Muscle of back (tissue), 11 donors: ENCODE data around the gene STRN. TPM values are rescaled to one million over a fixed set of nuclear protein-coding genes. Genes with fewer than 3 reads are reported as not detected.
"Not testable (repeated sequence)": the region's sequence is repeated elsewhere in the genome, so short reads cannot be mapped to it uniquely, and the experiment has no call there.

Experiments
- DNase-seq, 3 donors: peaks; one replicate each; pipeline versions ENCODE4 v3.0.0 to v3.0.0-alpha.2; 2013
- polyA plus RNA-seq, 10 donors: library from polyadenylated mRNA; unstranded; fragments of 120-200 nt; gene quantifications; one replicate each; pipeline ENCODE4 v1.2.1, GENCODE V29; 2013; ENCODE audit not compliant: insufficient read length in 10 of 10

The STRN gene
- polyA plus RNA-seq, 10 donors = 15.9 to 30.2 (median 20.2) TPM

GRCh38 chr2:36915627-36916026, 50.7 kb downstream of the STRN start:
- peak in 1 of 3 donors; percentile 11 for DNase-seq

GRCh38 chr2:36912695-36913094, 53.6 kb downstream of the STRN start:
- peak in 1 of 3 donors; percentile 10 for DNase-seq

GRCh38 chr2:36911012-36911411, 55.3 kb downstream of the STRN start:
- DNase-seq = no peak

- DNase-seq = no peak
Measured at GRCh38 chr2:36906277-36906676, 60.1 kb downstream of the STRN start.

- DNase-seq = no peak
Measured at GRCh38 chr2:36904636-36905035, 61.7 kb downstream of the STRN start.

GRCh38 chr2:36902385-36903120, 63.8 kb downstream of the STRN start:
- no peak for DNase-seq

- no peak for DNase-seq
Measured at GRCh38 chr2:36892805-36893204, 73.5 kb downstream of the STRN start.

GRCh38 chr2:36889795-36890194, 76.5 kb downstream of the STRN start:
- peak in 1 of 3 donors; percentile 83 for DNase-seq

GRCh38 chr2:36887095-36887494, 79.2 kb downstream of the STRN start:
- DNase-seq = not testable (repeated sequence)

- no peak for DNase-seq
Measured at GRCh38 chr2:36886664-36887063, 79.7 kb downstream of the STRN start.

GRCh38 chr2:36885605-36886004, 80.7 kb downstream of the STRN start:
- no peak for DNase-seq

GRCh38 chr2:36882532-36882931, 83.8 kb downstream of the STRN start:
- no peak for DNase-seq

- DNase-seq = no peak
Measured at GRCh38 chr2:36881816-36882215, 84.5 kb downstream of the STRN start.

GRCh38 chr2:36878429-36878828, 87.9 kb downstream of the STRN start:
- DNase-seq = no peak

- no peak for DNase-seq
Measured at GRCh38 chr2:36871068-36871707, 95.1 kb downstream of the STRN start.

GRCh38 chr2:36869606-36870005, 96.7 kb downstream of the STRN start:
- no peak for DNase-seq

- DNase-seq = no peak
Measured at GRCh38 chr2:36861896-36862295, 104.4 kb downstream of the STRN start.

- DNase-seq = no peak
Measured at GRCh38 chr2:36859366-36859792, 107.0 kb downstream of the STRN start.

- DNase-seq = no peak
Measured at GRCh38 chr2:36858551-36859365, 107.6 kb downstream of the STRN start.

GRCh38 chr2:36857713-36858112, 108.6 kb downstream of the STRN start:
- DNase-seq = no peak

GRCh38 chr2:36855429-36855828, 110.9 kb downstream of the STRN start:
- DNase-seq = no peak

GRCh38 chr2:36854241-36854640, 112.1 kb downstream of the STRN start:
- DNase-seq = no peak

- DNase-seq = no peak
Measured at GRCh38 chr2:36849265-36849664, 117.1 kb downstream of the STRN start.
